EL (cell line): ENCODE data around the gene CA10.

Source experiments
- DNase-seq: peaks from one replicate; pipeline ENCODE4 v3.0.0-alpha.2; 2016

Gene CA10

DNA sequence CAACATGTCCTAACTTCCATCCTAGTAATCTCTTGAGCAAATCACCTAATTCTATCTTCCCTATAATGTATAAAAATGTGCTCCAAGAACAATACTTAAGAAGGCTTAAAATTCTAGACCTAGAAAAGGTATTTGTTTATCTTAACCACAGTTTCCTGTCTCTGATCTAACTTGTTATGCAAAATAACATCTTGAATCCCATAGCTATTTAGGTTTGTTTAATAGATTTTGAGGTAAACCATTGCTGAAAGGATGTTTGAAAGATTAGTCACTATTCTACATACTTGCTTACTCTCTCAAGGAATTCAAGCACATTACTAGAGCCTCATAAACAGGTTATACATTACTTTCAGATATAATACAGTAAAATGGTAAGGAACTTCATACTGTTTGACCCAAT, 13.0 kb downstream of the CA10 start:
- DNase-seq, result no peak

DNA sequence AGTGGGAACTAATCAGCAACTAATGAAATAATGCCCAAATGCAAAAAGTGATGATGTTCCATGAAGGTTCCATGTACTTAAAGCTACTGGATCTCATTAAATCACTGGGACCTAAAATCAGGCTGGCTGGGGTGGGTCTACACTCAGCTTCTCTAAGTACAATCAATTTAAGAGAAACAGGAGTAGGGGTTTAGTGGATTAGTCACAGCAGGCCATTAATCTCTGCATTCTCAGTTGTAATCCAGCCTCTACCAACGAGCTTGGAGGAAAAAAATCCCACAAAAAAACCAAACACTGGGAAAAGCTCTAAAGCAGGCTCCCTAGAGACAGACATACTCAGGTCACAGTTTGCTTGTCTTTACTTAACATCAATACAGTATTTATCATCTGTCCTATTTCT, 15.0 kb downstream of the CA10 start:
- DNase-seq, result no peak

- no peak for DNase-seq
Measured at GRCh38 chr17:52140601-52141000, 17.9 kb downstream of the CA10 start.

DNA sequence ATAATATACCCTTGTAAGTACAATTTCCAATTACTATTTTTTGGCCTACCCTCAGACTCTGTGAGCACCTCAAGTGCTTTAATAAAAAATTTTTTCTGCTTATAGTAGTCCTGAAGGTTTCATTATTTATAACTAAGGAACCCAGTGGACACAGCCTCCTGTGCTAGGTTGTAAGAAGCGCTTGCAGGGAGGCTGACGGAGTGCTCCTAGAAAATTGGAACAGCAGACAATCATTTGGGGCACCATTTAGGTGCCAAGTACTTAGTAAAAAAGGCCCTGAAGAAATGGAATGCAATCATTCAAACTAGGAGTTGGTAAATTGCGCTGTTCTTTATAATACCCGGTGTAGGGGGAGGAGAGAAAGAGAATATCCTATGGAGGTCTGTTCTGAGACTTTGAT, 19.8 kb downstream of the CA10 start:
- DNase-seq, result no peak

- no peak for DNase-seq
Measured at GRCh38 chr17:52138350-52138749, 20.2 kb downstream of the CA10 start.

- DNase-seq, result no peak
Measured at GRCh38 chr17:52136166-52136565, 22.3 kb downstream of the CA10 start.

DNA sequence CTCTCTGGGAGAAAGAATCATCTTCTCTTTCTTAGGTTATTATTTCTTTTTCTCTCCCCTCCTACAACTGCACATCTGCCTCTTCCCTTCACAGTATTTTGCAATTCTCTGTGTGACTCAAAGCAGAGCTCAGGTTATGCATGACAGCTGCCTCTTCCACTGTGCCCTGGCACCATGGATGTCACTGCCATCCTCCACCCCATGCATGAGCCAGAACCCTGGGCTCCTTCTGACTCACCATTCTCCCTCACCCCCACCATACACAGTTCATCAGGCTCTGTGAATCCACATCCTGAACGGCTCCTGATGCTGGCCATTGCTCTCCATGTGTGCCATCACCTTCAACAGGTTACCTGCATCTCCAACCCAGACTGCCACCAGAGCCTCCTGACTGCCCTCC, 23.9 kb downstream of the CA10 start:
- DNase-seq, result no peak

DNA sequence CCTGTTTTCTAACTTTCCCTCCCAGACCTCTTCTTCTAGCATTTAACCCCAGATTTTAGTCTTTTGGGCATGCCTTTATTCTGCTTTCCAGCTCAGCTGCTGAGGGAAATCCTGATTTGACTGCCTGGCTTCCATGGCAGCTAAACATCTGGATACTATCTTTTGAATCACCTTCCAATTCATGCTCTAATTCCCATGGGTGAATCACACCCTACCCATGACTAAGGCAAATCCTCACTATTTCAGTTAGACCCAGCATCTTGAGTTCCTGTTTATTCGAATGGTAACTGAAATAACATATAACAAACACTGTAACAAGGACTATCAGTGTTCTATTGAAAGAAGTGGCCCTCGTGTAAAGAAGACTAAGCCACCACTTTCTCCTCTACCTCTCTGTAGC, 29.8 kb downstream of the CA10 start:
- DNase-seq, result no peak

DNA sequence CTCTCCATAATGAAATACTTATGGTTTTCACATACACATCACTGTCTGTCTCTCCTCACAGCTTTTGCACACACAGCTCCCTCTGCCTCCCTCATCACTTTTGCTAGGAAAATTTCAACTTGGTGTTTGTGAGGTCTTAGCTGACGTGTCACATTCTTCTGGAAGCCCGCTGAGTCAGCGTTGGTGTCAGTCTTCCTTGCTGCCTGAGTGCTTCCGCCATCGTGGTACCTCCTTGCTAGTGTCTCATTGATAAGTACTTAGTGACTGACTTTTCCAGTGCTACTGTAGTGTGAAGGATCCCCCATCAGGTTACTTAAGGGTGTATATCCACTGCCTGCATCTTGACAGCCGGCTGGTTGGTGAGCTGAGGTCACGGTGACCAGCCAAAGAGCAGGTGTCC, 33.5 kb downstream of the CA10 start:
- no peak for DNase-seq

- DNase-seq, result no peak
Measured at GRCh38 chr17:52124561-52124960, 34.0 kb downstream of the CA10 start.

DNA sequence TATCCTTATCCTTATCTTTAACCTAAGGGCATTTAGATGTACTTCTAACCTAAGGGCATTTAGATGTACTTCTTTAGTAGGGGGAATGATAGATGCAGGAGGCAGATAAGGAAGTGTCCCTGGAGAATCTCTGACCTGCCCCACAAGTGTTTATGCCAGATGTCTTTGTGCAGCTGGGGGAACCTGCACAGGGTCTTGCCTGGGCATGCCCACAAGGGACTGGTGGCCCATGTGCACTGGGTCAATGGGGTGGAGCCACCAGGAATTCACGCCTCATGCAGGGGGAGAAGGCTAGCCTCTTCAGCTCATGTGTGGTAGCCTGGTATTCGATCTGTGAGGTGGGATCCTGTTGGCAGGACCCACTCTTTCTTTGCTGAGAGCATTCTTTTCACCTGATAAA, 38.0 kb downstream of the CA10 start:
- no peak for DNase-seq

GRCh38 chr17:52110923-52111581, 47.5 kb downstream of the CA10 start:
- DNase-seq, result no peak

GRCh38 chr17:52106638-52107261, 51.8 kb downstream of the CA10 start:
- DNase-seq, result peak; percentile 38

- no peak for DNase-seq
Measured at GRCh38 chr17:52106072-52106471, 52.4 kb downstream of the CA10 start.

DNA sequence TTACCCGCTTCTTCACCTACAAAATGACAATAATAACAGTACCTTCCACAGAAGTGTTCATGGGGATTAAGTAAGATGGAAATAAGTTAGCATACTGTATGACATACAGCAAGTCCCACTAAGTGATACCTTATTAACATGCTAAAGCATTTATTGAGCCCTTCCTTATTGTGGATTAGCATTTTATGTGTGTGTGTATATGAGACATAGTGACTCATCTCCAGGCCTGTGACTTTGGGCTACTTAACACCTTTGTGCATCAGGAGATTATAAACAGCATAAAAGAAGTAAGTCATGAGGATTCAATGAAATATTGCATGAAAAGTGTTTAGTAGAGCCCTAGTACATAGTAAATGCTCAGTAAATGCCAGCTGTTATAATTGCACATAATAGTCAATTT, 52.9 kb downstream of the CA10 start:
- no peak for DNase-seq

DNA sequence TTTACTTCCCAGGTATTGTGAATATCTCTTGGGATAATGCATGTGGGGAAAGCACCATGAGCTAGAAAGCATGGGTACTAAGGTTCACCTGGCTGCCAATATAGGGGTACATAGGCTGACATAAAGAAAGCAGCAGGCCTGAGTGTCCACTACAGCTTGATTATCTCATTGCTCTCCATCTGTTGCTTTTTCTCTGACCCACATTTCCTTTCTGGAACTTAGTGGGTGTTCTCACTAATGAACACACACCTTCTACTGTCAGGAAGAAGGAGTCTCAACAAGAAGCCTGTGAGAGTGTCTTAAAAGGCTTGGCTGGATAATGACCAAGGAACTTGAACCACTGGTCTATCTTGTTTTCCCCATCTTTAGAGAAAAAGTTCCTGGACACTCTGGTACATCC, 62.5 kb downstream of the CA10 start:
- no peak for DNase-seq

- no peak for DNase-seq
Measured at GRCh38 chr17:52084176-52084575, 74.3 kb downstream of the CA10 start.

- no peak for DNase-seq
Measured at GRCh38 chr17:52079496-52079895, 79.0 kb downstream of the CA10 start.

- no peak for DNase-seq
Measured at GRCh38 chr17:52071712-52072111, 86.8 kb downstream of the CA10 start.

GRCh38 chr17:52064791-52065211, 93.7 kb downstream of the CA10 start:
- DNase-seq, result peak; percentile 84

DNA sequence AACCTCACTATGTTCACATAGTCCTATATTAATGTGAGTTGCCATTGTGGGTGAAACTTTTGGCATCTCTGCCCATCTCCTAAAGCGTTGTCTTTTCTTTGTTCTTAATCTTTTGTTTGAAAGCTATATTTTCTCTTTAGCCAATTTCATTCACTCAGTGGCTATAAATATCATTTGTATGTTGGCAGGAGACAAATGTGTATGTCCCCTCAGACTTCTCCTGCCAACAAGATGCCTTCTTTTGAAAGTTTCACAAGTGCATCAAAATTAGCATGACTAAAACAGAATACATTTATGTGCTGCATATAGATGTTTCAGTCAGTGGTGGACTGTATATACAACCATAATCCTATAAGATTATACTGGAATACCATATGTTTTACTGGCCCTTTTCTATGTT, 109.0 kb downstream of the CA10 start:
- DNase-seq, result no peak

GRCh38 chr17:52049051-52049450, 109.5 kb downstream of the CA10 start:
- DNase-seq, result no peak

GRCh38 chr17:52048137-52048898, 110.2 kb downstream of the CA10 start:
- DNase-seq, result no peak

DNA sequence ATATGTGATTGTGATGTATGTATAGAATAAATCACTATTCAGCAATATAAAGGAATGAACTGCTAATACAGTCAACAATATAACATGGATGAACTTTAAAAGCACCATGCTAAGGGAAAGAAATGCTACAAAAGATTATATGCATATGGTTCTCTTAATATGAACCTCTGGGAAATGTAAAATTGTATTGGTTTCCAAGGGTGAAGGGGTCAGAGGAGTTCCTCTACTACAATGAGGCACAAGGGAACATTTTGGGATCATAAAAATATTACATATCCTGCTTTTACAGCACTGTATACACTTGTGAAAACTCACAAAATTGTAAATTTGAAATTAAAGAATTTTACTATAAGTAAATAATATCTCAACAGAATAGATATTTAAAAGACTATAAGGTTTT, 111.4 kb downstream of the CA10 start:
- no peak for DNase-seq
